Epithelial cell of alveolus of lung (primary cell): Measurements from ENCODE around the gene CLEC10A. TPM values are rescaled to one million over a fixed set of nuclear protein-coding genes. Genes with fewer than 3 reads are reported as not detected.

Experiments
- total RNA-seq: library from RNA; depleted of rRNA; stranded (reverse); fragments of >200 nt; gene quantifications from 2 replicates; pipeline ENCODE4 v1.2.1, GENCODE V29; 2015

The CLEC10A gene, protein sequence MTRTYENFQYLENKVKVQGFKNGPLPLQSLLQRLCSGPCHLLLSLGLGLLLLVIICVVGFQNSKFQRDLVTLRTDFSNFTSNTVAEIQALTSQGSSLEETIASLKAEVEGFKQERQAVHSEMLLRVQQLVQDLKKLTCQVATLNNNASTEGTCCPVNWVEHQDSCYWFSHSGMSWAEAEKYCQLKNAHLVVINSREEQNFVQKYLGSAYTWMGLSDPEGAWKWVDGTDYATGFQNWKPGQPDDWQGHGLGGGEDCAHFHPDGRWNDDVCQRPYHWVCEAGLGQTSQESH
- not detected in 2 replicates for total RNA-seq

DNA sequence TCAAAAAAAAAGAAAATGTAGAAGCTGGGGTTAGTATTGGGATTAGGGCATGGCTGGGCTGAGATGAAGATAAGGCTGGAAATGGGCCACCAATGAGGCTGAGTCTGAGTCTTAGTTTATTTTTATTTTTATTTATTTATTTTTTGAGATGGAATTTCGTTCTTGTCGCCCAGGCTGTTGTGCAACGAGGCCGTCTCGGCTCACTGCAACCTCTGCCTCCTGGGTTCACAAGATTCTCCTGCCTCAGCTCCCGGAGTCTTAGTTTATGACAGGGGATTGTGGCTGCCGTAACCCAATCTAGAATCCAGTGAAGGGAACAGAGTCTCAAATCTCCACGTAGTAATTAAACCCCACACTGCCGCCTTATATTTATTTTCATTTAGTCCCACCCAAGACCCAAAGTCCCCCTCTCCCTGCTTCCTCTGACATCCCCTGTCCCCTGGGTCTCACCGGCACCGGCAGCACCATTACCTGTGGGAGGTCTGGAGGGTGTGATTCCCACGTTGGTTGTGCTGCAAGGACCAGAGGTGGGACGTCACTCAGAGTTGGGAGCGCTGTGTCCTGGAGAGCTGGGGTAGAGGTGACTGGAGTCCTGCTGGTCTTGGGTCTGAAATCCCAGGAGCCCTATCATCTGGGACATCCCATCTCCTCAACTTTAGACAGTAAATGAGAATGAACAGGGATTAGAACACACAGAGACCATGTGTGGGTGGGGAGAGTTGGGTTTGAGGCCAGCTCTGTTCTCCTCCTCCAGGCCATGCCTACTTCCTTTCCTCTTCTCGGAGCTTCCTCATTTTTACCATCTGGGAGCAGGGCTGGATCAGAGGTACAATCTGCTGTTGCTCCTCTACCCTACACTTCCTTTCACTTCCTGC, at the start of gene CLEC10A:
Gene CLEC10A, minus strand, starts transcription at position 671 of the 875 bp plus-strand sequence. CDS start 1,439 bp downstream, outside the sequence.

DNA sequence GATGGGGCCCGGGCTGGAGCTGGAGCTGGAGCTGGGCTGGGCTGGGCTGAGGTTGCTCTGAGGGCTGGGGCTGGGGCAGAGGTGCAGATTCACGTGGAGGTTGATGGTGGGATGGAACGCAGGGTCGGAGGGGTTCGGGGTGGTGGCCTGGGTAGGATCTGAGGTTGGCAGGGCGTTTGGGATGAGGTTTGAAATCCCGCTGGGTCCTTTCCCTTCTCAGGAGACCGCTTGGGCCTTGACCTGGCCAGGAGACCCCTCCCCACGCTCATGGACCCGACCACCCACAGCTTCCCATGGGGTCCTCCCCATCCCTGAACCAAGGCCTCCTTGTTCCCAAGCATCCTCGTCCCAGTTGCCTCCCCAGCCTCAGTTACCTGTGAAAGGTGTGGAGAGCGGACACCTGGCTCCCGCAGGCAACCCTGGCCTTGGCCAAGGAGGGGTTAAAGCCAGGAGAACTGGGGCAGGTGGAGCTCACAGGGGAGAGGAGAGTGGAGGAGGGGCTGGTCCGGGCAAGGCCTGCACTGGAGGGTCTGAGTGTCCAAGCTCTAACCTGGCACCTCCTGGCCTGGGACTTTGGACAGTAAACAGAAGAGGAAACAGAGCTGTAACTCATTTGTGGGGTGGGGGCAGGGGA, 34.3 kb upstream of the CLEC10A start, which contains the start of gene ASGR2:
Gene ASGR2, minus strand, starts transcription at position 582 of the 634 bp plus-strand sequence. CDS start 582 bp downstream, outside the sequence.

DNA sequence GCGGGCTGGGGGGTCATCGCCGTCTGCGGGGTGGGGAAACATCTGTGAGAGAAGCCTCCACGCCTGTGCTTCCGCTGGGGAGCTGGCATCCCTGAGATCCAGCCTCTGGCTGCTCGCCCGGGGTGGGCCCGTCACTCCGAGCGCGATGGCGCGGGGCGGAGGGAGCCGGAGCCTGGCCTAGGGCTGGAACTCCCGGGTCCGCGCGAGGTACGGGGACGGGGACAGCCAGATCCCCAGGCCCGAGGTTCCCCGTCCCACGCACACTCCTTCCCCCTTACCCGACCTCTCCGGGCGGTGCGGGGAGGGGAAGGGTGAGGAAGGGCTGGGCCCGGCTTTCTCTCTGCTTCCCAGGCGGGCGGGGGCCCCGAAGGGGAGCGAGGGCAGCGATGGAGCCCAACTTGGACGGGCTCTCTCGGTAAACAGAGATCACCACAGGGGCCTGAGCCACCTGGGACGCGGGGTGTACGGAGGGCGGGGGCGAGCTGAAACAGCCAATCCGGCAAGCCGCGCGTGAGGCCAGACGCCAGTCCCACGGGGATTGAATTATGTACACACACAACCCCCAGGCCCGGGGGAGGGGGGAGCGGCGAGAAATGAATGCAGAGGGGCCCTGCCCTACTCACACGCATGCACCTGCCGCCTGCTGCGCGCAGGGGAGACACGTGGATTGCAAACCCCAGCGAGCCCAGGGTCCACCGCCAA, 36.4 kb downstream of the CLEC10A start, which contains the start of gene SLC16A11:
Gene SLC16A11, minus strand, starts transcription at position 596 of the 702 bp plus-strand sequence. Its CDS starts 579 bp downstream, at position 17.

DNA sequence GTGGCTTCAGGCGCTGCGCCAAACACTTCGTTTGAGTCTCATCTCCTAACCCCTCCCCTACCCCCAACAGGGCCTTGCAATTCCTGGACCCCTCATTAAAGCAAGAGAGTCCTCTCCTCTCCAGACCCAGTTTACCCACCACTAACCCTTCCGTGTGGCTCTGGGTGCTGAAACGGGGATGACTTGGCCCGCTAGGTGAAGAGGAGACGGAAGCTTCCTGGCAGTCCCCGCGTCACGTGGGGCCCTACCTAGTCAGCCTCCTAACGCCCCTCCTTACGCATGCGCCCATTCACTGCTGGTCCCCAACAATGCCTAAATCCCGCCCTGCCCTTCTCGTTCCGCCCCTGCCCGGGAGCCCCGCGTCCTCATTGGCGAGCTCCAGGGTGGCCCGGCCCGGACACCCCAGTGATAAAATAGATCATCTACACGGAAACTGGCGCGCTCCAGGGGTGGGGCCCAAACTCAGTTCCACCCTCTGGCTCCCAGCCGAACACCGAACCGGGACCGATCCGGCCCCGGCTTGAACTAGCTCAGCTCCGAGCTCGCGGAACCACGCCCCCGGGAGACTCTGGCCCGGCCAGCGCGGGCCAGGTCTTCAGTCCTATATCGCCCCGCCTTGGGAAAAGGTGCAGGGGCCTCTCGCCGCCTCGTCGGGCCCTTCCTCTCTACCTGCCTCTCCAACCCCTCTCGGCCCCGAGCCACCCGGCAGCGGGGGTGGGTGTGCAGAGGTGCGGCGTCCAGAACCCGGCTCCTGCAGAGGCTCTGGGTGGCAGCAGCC, 44.3 kb downstream of the CLEC10A start, which contains the start of gene SLC16A13:
Gene SLC16A13, plus strand, starts transcription at position 425 of the 778 bp plus-strand sequence. CDS start 368 bp downstream, outside the sequence.

Other genes starting within 250 kb of the CLEC10A start
- not detected in 2 replicates for gene TEKT1, start 248.5 kb downstream of the CLEC10A start, total RNA-seq
- gene ALOX12, start 84.2 kb downstream of the CLEC10A start, total RNA-seq: not detected in 2 replicates
- 235 and 246 TPM in 2 replicates for gene RNASEK, start 67.6 kb downstream of the CLEC10A start, total RNA-seq
- 0.24 and 1.4 TPM in 2 replicates for gene BCL6B, start 57.2 kb downstream of the CLEC10A start, total RNA-seq
- 0.16 and 1.7 TPM in 2 replicates for gene SLC16A13, start 44.2 kb downstream of the CLEC10A start, total RNA-seq
- gene SLC16A11, start 36.2 kb downstream of the CLEC10A start, total RNA-seq: not detected in 2 replicates
- gene ASGR2, start 34.6 kb upstream of the CLEC10A start, total RNA-seq: not detected in 2 replicates
- 0.80 and 1.0 TPM in 2 replicates for gene ASGR1, start 99.1 kb upstream of the CLEC10A start, total RNA-seq
- 11.8 and 18.9 TPM in 2 replicates for gene DLG4, start 139.6 kb upstream of the CLEC10A start, total RNA-seq
- 184 and 242 TPM in 2 replicates for gene ACADVL, start 139.7 kb upstream of the CLEC10A start, total RNA-seq
- 50.8 and 59.7 TPM in 2 replicates for gene DVL2, start 154.3 kb upstream of the CLEC10A start, total RNA-seq
- 55.6 and 63.3 TPM in 2 replicates for gene PHF23, start 159.2 kb upstream of the CLEC10A start, total RNA-seq
- gene GABARAP, start 162.2 kb upstream of the CLEC10A start, total RNA-seq: 310 and 533 TPM in 2 replicates
- 64.9 and 130 TPM in 2 replicates for gene CTDNEP1, start 171.5 kb upstream of the CLEC10A start, total RNA-seq
- 34.9 and 40.0 TPM in 2 replicates for gene ELP5, start 172.0 kb upstream of the CLEC10A start, total RNA-seq
- gene CLDN7, start 182.2 kb upstream of the CLEC10A start, total RNA-seq: 1.8 and 23.0 TPM in 2 replicates
- 0.13 and 0.96 TPM in 2 replicates for gene SLC2A4, start 201.5 kb upstream of the CLEC10A start, total RNA-seq
- gene YBX2, start 214.4 kb upstream of the CLEC10A start, total RNA-seq: 3.9 TPM in 1 of 2 replicates, not detected in the other
- 167 and 647 TPM in 2 replicates for gene EIF5A, start 227.4 kb upstream of the CLEC10A start, total RNA-seq
- 36.5 and 37.0 TPM in 2 replicates for gene GPS2, start 235.1 kb upstream of the CLEC10A start, total RNA-seq
- gene NEURL4, start 249.1 kb upstream of the CLEC10A start, total RNA-seq: 7.5 and 10.5 TPM in 2 replicates